ENCODE results near the gene ATRNL1. TPM values are rescaled to one million over a fixed set of nuclear protein-coding genes. Genes with fewer than 3 reads are reported as not detected.

Gene ATRNL1
- total RNA-seq, 1 experiment from 2014 or later: 28.7 TPM

GRCh38 chr10:115941361-115941771 is 848.2 kb downstream of the ATRNL1 start (continued):
- TF ChIP-seq ZNF263 (CRISPR knock-in tag; IDR thresholded peaks at IDR 0.05; ENCODE audit: low read depth) (no peak), CREM (CRISPR knock-in tag; IDR thresholded peaks at IDR 0.05) (no peak), JAZF1 (CRISPR knock-in tag; IDR thresholded peaks at IDR 0.05) (no peak), AFF4 (CRISPR knock-in tag; IDR thresholded peaks at IDR 0.05; ENCODE audit: borderline replicate concordance) (no peak), ZNF281 (CRISPR knock-in tag; IDR thresholded peaks at IDR 0.05) (no peak)
- TF ChIP-seq, protein P1, sequence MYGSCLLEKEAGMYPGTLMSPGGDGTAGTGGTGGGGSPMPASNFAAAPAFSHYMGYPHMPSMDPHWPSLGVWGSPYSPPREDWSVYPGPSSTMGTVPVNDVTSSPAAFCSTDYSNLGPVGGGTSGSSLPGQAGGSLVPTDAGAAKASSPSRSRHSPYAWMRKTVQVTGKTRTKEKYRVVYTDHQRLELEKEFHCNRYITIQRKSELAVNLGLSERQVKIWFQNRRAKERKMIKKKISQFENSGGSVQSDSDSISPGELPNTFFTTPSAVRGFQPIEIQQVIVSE (CRISPR knock-in tag; IDR thresholded peaks at IDR 0.05; ENCODE audit: borderline replicate concordance): no peak

DNA sequence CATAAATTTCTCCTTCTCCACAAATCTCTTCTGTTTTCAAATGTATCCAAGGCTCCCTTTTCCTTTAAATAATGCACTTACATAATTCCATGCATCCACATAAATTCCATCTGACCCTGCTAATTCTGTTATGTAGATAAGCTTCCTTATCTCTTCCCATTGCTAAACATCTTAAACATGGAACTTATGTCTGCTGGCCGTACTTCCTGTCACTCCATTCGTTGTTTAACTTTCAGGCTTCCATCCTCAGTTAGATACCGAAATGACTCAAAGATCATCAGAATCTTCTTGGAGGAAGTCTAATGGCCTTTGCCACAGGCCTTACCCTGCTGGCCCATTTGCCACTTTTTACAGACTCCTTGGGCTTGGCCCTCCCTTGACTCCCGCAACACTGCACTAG is 848.9 kb downstream of the ATRNL1 start:
- H3K36me3 Mint-ChIP-seq: no peaks in the 10 kb centered on the region
- ChIA-PET POLR2A (no interaction called here), CTCF (interaction anchor here (1.1 kb wide), 1 partner anchor 39 kb away, joined by 3 read pairs; no protein-coding TSS in a partner anchor)
- H3K27me3 Mint-ChIP-seq (ENCODE audit: low read depth): no peaks in the 10 kb centered on the region
- H3K4me3 Mint-ChIP-seq: no peak overlapping the region
- H3K9me3 Mint-ChIP-seq: peaks cover 4% of the 10 kb centered on the region; the same call in 1 of the 2 replicates
- no peak for DNase-seq (ENCODE audit: low spot score)
- no peak for TF ChIP-seq CBFB (CRISPR knock-in tag; IDR thresholded peaks at IDR 0.05; ENCODE audit: low read depth)
- TF ChIP-seq IRF2 (CRISPR knock-in tag; IDR thresholded peaks at IDR 0.05; ENCODE audit: borderline replicate concordance, low read depth): no peak
- TF ChIP-seq MYBL2 (CRISPR knock-in tag; IDR thresholded peaks at IDR 0.05): no peak
- no peak for TF ChIP-seq ZNF219 (CRISPR knock-in tag; IDR thresholded peaks at IDR 0.05; ENCODE audit: borderline replicate concordance)
- TF ChIP-seq, protein P2, sequence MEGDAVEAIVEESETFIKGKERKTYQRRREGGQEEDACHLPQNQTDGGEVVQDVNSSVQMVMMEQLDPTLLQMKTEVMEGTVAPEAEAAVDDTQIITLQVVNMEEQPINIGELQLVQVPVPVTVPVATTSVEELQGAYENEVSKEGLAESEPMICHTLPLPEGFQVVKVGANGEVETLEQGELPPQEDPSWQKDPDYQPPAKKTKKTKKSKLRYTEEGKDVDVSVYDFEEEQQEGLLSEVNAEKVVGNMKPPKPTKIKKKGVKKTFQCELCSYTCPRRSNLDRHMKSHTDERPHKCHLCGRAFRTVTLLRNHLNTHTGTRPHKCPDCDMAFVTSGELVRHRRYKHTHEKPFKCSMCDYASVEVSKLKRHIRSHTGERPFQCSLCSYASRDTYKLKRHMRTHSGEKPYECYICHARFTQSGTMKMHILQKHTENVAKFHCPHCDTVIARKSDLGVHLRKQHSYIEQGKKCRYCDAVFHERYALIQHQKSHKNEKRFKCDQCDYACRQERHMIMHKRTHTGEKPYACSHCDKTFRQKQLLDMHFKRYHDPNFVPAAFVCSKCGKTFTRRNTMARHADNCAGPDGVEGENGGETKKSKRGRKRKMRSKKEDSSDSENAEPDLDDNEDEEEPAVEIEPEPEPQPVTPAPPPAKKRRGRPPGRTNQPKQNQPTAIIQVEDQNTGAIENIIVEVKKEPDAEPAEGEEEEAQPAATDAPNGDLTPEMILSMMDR (IDR thresholded peaks at IDR 0.05): no peak
- TF ChIP-seq MXD4 (CRISPR knock-in tag; IDR thresholded peaks at IDR 0.05; ENCODE audit: borderline replicate concordance): no peak
- TF ChIP-seq MLX (CRISPR knock-in tag; IDR thresholded peaks at IDR 0.05): no peak
- no peak for TF ChIP-seq ZNF396 (CRISPR knock-in tag; IDR thresholded peaks at IDR 0.05; ENCODE audit: borderline replicate concordance)
- no peak overlapping the region for H3K27ac Mint-ChIP-seq
- H3K4me1 Mint-ChIP-seq: peaks cover 12% of the 10 kb centered on the region
- ATAC-seq: no peak
